HEK293 (cell line): ENCODE results near the gene HPSE.

ENCODE experiments used
- KLF16 ChIP-seq: fragments of 450-650 bp; formaldehyde crosslinking; IDR thresholded peaks from 2 replicates; pipeline ENCODE4 v1.5.1; 2017; ENCODE audit warnings: missing biosample characterization, missing genetic modification characterization
- PRDM1 ChIP-seq: fragments of 450-650 bp; formaldehyde crosslinking; IDR thresholded peaks from 2 replicates; pipeline ENCODE4; 2016; ENCODE audit warnings: missing biosample characterization, missing genetic modification characterization
- TRIM28 ChIP-seq: IDR thresholded peaks from 2 replicates; pipeline ENCODE4 v1.6.1; 2011; ENCODE audit warnings: low read length, control low read depth, borderline replicate concordance
- WT1 ChIP-seq: fragments of 450-650 bp; formaldehyde crosslinking; IDR thresholded peaks from 2 replicates; pipeline ENCODE4 v1.5.1; 2016; ENCODE audit warnings: missing biosample characterization, missing genetic modification characterization
- ZBTB17 ChIP-seq: fragments of 450-650 bp; formaldehyde crosslinking; IDR thresholded peaks from 2 replicates; pipeline ENCODE4 v1.5.1; 2016; ENCODE audit warnings: missing biosample characterization, missing genetic modification characterization
- ZEB2 ChIP-seq: fragments of 450-650 bp; formaldehyde crosslinking; IDR thresholded peaks from 2 replicates; pipeline ENCODE4 v1.5.1; 2016; ENCODE audit warnings: missing biosample characterization, missing genetic modification characterization
- ZFP3 ChIP-seq: fragments of 450-650 bp; formaldehyde crosslinking; IDR thresholded peaks from 2 replicates; pipeline ENCODE4 v1.5.1; 2016; ENCODE audit warnings: low read depth, missing biosample characterization, missing genetic modification characterization
- ZFP37 ChIP-seq: fragments of 450-650 bp; formaldehyde crosslinking; IDR thresholded peaks from 2 replicates; pipeline ENCODE4 v1.5.1; 2016; ENCODE audit warnings: missing biosample characterization, missing genetic modification characterization
- ZNF214 ChIP-seq: fragments of 450-650 bp; formaldehyde crosslinking; IDR thresholded peaks from 2 replicates; pipeline ENCODE4 v1.5.1; 2017; ENCODE audit warnings: missing biosample characterization, mild to moderate bottlenecking, missing genetic modification characterization, borderline replicate concordance
- ZNF248 ChIP-seq: fragments of 450-650 bp; formaldehyde crosslinking; IDR thresholded peaks from 2 replicates; pipeline ENCODE4 v1.5.1; 2017; ENCODE audit warnings: missing biosample characterization, missing genetic modification characterization
- ZNF311 ChIP-seq: fragments of 450-650 bp; formaldehyde crosslinking; IDR thresholded peaks from 2 replicates; pipeline ENCODE4 v1.5.1; 2017; ENCODE audit warnings: missing biosample characterization, missing genetic modification characterization, borderline replicate concordance
- ZNF585B ChIP-seq: fragments of 450-650 bp; formaldehyde crosslinking; IDR thresholded peaks from 2 replicates; pipeline ENCODE4 v1.5.1; 2016; ENCODE audit warnings: missing biosample characterization, missing genetic modification characterization
- ZNF654 ChIP-seq: fragments of 450-650 bp; formaldehyde crosslinking; IDR thresholded peaks from 2 replicates; pipeline ENCODE4 v1.5.1; 2016; ENCODE audit warnings: low read depth, missing biosample characterization, missing genetic modification characterization
- ZNF792 ChIP-seq: fragments of 450-650 bp; formaldehyde crosslinking; IDR thresholded peaks from 2 replicates; pipeline ENCODE4 v1.5.1; 2016; ENCODE audit warnings: missing biosample characterization, missing genetic modification characterization
- TF ChIP-seq, protein P1 (sequence below): fragments of 450-650 bp; formaldehyde crosslinking; IDR thresholded peaks from 2 replicates; pipeline ENCODE4 v1.5.1; 2016; ENCODE audit warnings: missing biosample characterization, missing genetic modification characterization, borderline replicate concordance
- TF ChIP-seq, protein P2 (sequence below): fragments of 450-650 bp; formaldehyde crosslinking; optimal IDR thresholded peaks from 2 replicates; pipeline ENCODE3; 2016; ENCODE audit warnings: missing biosample characterization, mild to moderate bottlenecking, missing genetic modification characterization
- TF ChIP-seq, protein P3 (sequence below): fragments of 450-650 bp; formaldehyde crosslinking; IDR thresholded peaks from 2 replicates; pipeline ENCODE4 v1.5.1; 2016; ENCODE audit warnings: missing biosample characterization, missing genetic modification characterization
- TF ChIP-seq, protein P4 (sequence below): fragments of 450-650 bp; formaldehyde crosslinking; conservative IDR thresholded peaks from 2 replicates; pipeline ENCODE4 v1.5.1; 2016; ENCODE audit warnings: low read depth, missing biosample characterization, missing genetic modification characterization
- TF ChIP-seq, protein P5 (sequence below): fragments of 450-650 bp; formaldehyde crosslinking; IDR thresholded peaks from 2 replicates; pipeline ENCODE4 v1.5.1; 2016; ENCODE audit warnings: missing biosample characterization, missing genetic modification characterization
- TF ChIP-seq, protein P6 (sequence below): fragments of 450-650 bp; formaldehyde crosslinking; IDR thresholded peaks from 2 replicates; pipeline ENCODE4; 2016; ENCODE audit warnings: missing biosample characterization, missing genetic modification characterization
- TF ChIP-seq, protein P7 (sequence below): fragments of 450-650 bp; formaldehyde crosslinking; IDR thresholded peaks from 2 replicates; pipeline ENCODE4 v1.5.1; 2016; ENCODE audit warnings: missing biosample characterization, missing genetic modification characterization
- TF ChIP-seq, protein P8 (sequence below): fragments of 450-650 bp; formaldehyde crosslinking; IDR thresholded peaks from 2 replicates; pipeline ENCODE4 v1.5.1; 2017; ENCODE audit warnings: missing biosample characterization, missing genetic modification characterization

Gene HPSE

DNA sequence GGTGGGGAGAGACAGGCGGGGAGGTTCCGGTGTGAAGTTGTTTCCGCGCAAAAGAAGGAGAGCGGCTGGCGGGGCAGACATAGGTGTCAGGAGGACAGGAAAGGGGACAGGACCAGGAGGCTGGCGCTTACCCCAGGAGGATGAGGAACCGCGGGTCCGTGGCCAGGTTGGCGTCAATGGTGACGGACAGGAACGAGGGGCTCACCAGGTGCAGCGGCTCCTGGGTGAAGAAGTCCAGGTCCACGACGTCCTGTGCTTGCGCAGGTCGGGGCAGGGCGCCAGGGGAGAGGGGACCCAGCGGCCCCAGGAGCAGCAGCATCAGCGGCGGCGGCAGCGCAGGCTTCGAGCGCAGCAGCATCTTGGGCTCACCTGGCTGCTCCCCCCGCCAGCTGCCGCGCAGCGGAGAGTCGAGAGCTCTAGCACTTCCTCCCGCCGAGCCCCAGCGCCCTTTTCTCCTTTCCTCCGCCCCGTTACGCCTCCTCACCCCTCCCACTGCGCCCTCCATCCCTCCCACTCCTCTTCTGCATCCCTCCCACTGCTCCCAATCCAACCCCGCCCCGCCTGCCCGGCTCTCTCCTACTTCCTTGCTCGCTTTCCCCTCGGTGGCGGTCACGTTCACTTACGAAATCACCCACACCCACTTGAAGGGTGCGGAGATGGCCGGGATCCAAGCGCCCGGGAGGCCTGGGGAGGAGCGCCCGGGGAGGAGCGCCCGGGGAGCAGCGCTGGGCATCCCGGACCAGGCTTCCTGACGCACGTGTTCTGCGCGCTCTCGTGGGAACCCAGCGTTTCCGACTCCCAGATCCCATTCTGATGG lies at the start of gene HPSE (continued):
- TF ChIP-seq, protein P1, sequence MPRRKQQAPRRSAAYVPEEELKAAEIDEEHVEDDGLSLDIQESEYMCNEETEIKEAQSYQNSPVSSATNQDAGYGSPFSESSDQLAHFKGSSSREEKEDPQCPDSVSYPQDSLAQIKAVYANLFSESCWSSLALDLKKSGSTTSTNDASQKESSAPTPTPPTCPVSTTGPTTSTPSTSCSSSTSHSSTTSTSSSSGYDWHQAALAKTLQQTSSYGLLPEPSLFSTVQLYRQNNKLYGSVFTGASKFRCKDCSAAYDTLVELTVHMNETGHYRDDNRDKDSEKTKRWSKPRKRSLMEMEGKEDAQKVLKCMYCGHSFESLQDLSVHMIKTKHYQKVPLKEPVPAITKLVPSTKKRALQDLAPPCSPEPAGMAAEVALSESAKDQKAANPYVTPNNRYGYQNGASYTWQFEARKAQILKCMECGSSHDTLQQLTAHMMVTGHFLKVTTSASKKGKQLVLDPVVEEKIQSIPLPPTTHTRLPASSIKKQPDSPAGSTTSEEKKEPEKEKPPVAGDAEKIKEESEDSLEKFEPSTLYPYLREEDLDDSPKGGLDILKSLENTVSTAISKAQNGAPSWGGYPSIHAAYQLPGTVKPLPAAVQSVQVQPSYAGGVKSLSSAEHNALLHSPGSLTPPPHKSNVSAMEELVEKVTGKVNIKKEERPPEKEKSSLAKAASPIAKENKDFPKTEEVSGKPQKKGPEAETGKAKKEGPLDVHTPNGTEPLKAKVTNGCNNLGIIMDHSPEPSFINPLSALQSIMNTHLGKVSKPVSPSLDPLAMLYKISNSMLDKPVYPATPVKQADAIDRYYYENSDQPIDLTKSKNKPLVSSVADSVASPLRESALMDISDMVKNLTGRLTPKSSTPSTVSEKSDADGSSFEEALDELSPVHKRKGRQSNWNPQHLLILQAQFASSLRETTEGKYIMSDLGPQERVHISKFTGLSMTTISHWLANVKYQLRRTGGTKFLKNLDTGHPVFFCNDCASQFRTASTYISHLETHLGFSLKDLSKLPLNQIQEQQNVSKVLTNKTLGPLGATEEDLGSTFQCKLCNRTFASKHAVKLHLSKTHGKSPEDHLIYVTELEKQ, result no peak
- no peak for TF ChIP-seq ZNF311
- 0 out of 2 replicates have a peak, but pooled peaks have one; percentile 6 for TF ChIP-seq KLF16
- TF ChIP-seq ZNF585B, result no peak
- peak; percentile 89 for TF ChIP-seq PRDM1 (tag by site-specific recombination)
- no peak for TF ChIP-seq ZNF248 (tag by site-specific recombination)
- TF ChIP-seq, protein P2, sequence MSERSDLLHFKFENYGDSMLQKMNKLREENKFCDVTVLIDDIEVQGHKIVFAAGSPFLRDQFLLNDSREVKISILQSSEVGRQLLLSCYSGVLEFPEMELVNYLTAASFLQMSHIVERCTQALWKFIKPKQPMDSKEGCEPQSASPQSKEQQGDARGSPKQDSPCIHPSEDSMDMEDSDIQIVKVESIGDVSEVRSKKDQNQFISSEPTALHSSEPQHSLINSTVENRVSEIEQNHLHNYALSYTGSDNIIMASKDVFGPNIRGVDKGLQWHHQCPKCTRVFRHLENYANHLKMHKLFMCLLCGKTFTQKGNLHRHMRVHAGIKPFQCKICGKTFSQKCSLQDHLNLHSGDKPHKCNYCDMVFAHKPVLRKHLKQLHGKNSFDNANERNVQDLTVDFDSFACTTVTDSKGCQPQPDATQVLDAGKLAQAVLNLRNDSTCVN (tag by site-specific recombination), result peak; percentile 85
- TF ChIP-seq ZEB2 (tag by site-specific recombination), result peak; percentile 81
- TF ChIP-seq ZFP3, result no peak
- no peak for TF ChIP-seq ZNF654
- TF ChIP-seq, protein P3, sequence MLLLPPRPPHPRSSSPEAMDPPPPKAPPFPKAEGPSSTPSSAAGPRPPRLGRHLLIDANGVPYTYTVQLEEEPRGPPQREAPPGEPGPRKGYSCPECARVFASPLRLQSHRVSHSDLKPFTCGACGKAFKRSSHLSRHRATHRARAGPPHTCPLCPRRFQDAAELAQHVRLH (tag by site-specific recombination), result no peak
- peak; percentile 85 for TF ChIP-seq WT1 (tag by site-specific recombination)
- peak; percentile 33; the same call in 1 of the 2 replicates for TF ChIP-seq ZNF792 (tag by site-specific recombination)
- TF ChIP-seq, protein P4, sequence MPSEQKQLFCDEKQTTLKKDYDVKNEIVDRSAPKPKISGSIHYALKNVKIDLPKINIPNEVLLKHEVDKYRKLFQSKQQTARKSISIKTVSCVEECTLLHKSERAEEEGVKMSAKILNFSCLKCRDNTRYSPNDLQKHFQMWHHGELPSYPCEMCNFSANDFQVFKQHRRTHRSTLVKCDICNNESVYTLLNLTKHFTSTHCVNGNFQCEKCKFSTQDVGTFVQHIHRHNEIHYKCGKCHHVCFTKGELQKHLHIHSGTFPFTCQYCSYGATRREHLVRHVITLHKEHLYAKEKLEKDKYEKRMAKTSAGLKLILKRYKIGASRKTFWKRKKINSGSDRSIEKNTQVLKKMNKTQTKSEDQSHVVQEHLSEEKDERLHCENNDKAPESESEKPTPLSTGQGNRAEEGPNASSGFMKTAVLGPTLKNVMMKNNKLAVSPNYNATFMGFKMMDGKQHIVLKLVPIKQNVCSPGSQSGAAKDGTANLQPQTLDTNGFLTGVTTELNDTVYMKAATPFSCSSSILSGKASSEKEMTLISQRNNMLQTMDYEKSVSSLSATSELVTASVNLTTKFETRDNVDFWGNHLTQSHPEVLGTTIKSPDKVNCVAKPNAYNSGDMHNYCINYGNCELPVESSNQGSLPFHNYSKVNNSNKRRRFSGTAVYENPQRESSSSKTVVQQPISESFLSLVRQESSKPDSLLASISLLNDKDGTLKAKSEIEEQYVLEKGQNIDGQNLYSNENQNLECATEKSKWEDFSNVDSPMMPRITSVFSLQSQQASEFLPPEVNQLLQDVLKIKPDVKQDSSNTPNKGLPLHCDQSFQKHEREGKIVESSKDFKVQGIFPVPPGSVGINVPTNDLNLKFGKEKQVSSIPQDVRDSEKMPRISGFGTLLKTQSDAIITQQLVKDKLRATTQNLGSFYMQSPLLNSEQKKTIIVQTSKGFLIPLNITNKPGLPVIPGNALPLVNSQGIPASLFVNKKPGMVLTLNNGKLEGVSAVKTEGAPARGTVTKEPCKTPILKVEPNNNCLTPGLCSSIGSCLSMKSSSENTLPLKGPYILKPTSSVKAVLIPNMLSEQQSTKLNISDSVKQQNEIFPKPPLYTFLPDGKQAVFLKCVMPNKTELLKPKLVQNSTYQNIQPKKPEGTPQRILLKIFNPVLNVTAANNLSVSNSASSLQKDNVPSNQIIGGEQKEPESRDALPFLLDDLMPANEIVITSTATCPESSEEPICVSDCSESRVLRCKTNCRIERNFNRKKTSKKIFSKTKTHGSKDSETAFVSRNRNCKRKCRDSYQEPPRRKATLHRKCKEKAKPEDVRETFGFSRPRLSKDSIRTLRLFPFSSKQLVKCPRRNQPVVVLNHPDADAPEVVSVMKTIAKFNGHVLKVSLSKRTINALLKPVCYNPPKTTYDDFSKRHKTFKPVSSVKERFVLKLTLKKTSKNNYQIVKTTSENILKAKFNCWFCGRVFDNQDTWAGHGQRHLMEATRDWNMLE (tag by site-specific recombination), result no peak
- TF ChIP-seq ZFP37, result no peak
- TF ChIP-seq, protein P5, sequence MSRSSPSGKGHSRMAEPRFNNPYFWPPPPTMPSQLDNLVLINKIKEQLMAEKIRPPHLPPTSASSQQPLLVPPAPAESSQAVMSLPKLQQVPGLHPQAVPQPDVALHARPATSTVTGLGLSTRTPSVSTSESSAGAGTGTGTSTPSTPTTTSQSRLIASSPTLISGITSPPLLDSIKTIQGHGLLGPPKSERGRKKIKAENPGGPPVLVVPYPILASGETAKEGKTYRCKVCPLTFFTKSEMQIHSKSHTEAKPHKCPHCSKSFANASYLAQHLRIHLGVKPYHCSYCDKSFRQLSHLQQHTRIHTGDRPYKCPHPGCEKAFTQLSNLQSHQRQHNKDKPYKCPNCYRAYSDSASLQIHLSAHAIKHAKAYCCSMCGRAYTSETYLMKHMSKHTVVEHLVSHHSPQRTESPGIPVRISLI, result no peak
- TF ChIP-seq ZNF214 (tag by site-specific recombination), result no peak
- peak; percentile 90 for TF ChIP-seq ZBTB17 (tag by site-specific recombination)
- TF ChIP-seq, protein P6, sequence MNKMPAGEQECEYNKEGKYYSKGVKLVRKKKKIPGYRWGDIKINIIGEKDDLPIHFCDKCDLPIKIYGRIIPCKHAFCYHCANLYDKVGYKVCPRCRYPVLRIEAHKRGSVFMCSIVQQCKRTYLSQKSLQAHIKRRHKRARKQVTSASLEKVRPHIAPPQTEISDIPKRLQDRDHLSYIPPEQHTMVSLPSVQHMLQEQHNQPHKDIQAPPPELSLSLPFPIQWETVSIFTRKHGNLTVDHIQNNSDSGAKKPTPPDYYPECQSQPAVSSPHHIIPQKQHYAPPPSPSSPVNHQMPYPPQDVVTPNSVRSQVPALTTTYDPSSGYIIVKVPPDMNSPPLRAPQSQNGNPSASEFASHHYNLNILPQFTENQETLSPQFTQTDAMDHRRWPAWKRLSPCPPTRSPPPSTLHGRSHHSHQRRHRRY (tag by site-specific recombination), result no peak
- TF ChIP-seq TRIM28, result no peak
- TF ChIP-seq, protein P7, sequence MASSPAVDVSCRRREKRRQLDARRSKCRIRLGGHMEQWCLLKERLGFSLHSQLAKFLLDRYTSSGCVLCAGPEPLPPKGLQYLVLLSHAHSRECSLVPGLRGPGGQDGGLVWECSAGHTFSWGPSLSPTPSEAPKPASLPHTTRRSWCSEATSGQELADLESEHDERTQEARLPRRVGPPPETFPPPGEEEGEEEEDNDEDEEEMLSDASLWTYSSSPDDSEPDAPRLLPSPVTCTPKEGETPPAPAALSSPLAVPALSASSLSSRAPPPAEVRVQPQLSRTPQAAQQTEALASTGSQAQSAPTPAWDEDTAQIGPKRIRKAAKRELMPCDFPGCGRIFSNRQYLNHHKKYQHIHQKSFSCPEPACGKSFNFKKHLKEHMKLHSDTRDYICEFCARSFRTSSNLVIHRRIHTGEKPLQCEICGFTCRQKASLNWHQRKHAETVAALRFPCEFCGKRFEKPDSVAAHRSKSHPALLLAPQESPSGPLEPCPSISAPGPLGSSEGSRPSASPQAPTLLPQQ (tag by site-specific recombination), result peak; percentile 38; the same call in 1 of the 2 replicates
- TF ChIP-seq, protein P8, sequence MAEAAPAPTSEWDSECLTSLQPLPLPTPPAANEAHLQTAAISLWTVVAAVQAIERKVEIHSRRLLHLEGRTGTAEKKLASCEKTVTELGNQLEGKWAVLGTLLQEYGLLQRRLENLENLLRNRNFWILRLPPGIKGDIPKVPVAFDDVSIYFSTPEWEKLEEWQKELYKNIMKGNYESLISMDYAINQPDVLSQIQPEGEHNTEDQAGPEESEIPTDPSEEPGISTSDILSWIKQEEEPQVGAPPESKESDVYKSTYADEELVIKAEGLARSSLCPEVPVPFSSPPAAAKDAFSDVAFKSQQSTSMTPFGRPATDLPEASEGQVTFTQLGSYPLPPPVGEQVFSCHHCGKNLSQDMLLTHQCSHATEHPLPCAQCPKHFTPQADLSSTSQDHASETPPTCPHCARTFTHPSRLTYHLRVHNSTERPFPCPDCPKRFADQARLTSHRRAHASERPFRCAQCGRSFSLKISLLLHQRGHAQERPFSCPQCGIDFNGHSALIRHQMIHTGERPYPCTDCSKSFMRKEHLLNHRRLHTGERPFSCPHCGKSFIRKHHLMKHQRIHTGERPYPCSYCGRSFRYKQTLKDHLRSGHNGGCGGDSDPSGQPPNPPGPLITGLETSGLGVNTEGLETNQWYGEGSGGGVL (tag by site-specific recombination), result peak; percentile 90
